Central memory CD8-positive, alpha-beta T cell (primary cell): ENCODE results near the gene GJC3.
"Not testable (repeated sequence)": the region's sequence is repeated elsewhere in the genome, so short reads cannot be mapped to it uniquely, and the experiment has no call there.

Experiments
- ATAC-seq: fragments of 150-1000 bp; cut with Tn5 transposase; replicated peaks from 2 replicates; pipeline ENCODE4 v1.10.0; 2022; ENCODE audit warnings: mild to moderate bottlenecking, moderate FRiP score, moderate number of reproducible peaks; ENCODE audit not compliant: poor library complexity, severe bottlenecking; ENCODE audit errors: extremely low read depth
- DNase-seq, 2 donors: peaks; one replicate each; pipeline ENCODE4 v3.0.0; 2021; ENCODE audit warnings: low spot score in 2 of 2
- H3K27ac Mint-ChIP-seq: one replicate; pipeline ENCODE4 v1.8.0; 2022; ENCODE audit warnings: low read depth, mild to moderate bottlenecking, moderate library complexity, mixed read lengths
- H3K27me3 Mint-ChIP-seq: one replicate; pipeline ENCODE4 v1.8.0; 2022; ENCODE audit warnings: mixed read lengths
- H3K36me3 Mint-ChIP-seq: one replicate; pipeline ENCODE4 v1.8.0; 2022; ENCODE audit warnings: mild to moderate bottlenecking, moderate library complexity, mixed read lengths; ENCODE audit not compliant: insufficient read depth
- H3K4me1 Mint-ChIP-seq: one replicate; pipeline ENCODE4 v1.8.0; 2022; ENCODE audit warnings: mixed read lengths
- H3K4me3 Mint-ChIP-seq: one replicate; pipeline ENCODE4 v1.8.0; 2022; ENCODE audit warnings: mild to moderate bottlenecking, moderate library complexity, mixed read lengths
- H3K9me3 Mint-ChIP-seq: one replicate; pipeline ENCODE4 v1.8.0; 2022; ENCODE audit warnings: mixed read lengths

GJC3 gene

GRCh38 chr7:99888366-99888765 is 41.1 kb downstream of the GJC3 start:
- not testable (repeated sequence) for H3K36me3 Mint-ChIP-seq, H3K9me3 Mint-ChIP-seq, H3K27ac Mint-ChIP-seq, DNase-seq, H3K27me3 Mint-ChIP-seq, ATAC-seq, H3K4me3 Mint-ChIP-seq
- H3K4me1 Mint-ChIP-seq, result peaks cover 12% of the 10 kb centered on the region

- Mint-ChIP-seq H3K27ac (no peak overlapping the region), H3K4me3 (no peak overlapping the region), H3K27me3 (no peaks in the 10 kb centered on the region), H3K4me1 (peaks cover 11% of the 10 kb centered on the region), H3K9me3 (no peaks in the 10 kb centered on the region), H3K36me3 (peaks cover 2% of the 10 kb centered on the region)
- DNase-seq (no peak), ATAC-seq (no peak)
Measured at GRCh38 chr7:99881370-99881769, 48.0 kb downstream of the GJC3 start.

- Mint-ChIP-seq H3K27ac (no peak within 1 kb of the TSS), H3K4me1 (no peaks in the 10 kb centered on the region), H3K9me3 (no peaks in the 10 kb centered on the region), H3K27me3 (no peaks in the 10 kb centered on the region), H3K36me3 (no peaks in the 10 kb centered on the region), H3K4me3 (no peak within 1 kb of the TSS)
- DNase-seq, result no peak
- no peak for ATAC-seq
Measured at GRCh38 chr7:99876933-99877332, 52.5 kb downstream of the GJC3 start, which contains the start of gene OR2AE1. TSS of gene OR2AE1 (minus strand) at chr7:99877033. CDS start at chr7:99877033, 0 bp downstream.

GRCh38 chr7:99876491-99876890 is 52.9 kb downstream of the GJC3 start:
- no peak for DNase-seq
- no peak overlapping the region for H3K4me3 Mint-ChIP-seq
- no peaks in the 10 kb centered on the region for H3K36me3 Mint-ChIP-seq
- no peak overlapping the region for H3K27ac Mint-ChIP-seq
- ATAC-seq, result no peak
- no peaks in the 10 kb centered on the region for H3K27me3 Mint-ChIP-seq
- H3K4me1 Mint-ChIP-seq, result no peaks in the 10 kb centered on the region
- no peaks in the 10 kb centered on the region for H3K9me3 Mint-ChIP-seq
